Uterus (tissue), 4 donors: Measurements from ENCODE around the gene ALOX5. TPM values are rescaled to one million over a fixed set of nuclear protein-coding genes. Genes with fewer than 3 reads are reported as not detected.

Experiments
- DNase-seq, 2 donors: peaks; one replicate each; pipeline ENCODE4 v3.0.0-alpha.2; 2019 to 2020
- H3K27ac ChIP-seq, 2 donors: fragments of 200-600 bp; sonication (generic); 1 replicate in 1 of 2; 2 replicates in 1 of 2; pipeline ENCODE4 v1.5.1; 2016 to 2018
- H3K27me3 ChIP-seq, 2 donors: fragments of 200-600 bp; sonication (generic); one replicate each; pipeline ENCODE4 v1.5.1; 2018 to 2019; ENCODE audit warnings: control low read depth in 1 of 2
- H3K36me3 ChIP-seq, 2 donors: fragments of 200-600 bp; sonication (generic); one replicate each; pipeline ENCODE4 v1.5.1; 2019; ENCODE audit warnings: control low read depth in 1 of 2
- H3K4me1 ChIP-seq, 2 donors: fragments of 200-600 bp; sonication (generic); one replicate each; pipeline ENCODE4 v1.5.1; 2018 to 2019; ENCODE audit warnings: control low read depth in 1 of 2
- H3K4me3 ChIP-seq, 2 donors: fragments of 200-600 bp; sonication (generic); 1 replicate in 1 of 2; 2 replicates in 1 of 2; pipeline ENCODE4 v1.5.1; 2018 to 2019; ENCODE audit warnings: mild to moderate bottlenecking in 1 of 2
- H3K9me3 ChIP-seq, 2 donors: fragments of 200-600 bp; sonication (generic); one replicate each; pipeline ENCODE4 v1.5.1; 2019; ENCODE audit warnings: control low read depth in 1 of 2
- CTCF ChIP-seq, 4 experiments: fragments of 200-600 bp in 2 of 4; fragments of 450-650 bp in 2 of 4; sonication (generic) in 2 of 4; IDR thresholded peaks; one replicate each; pipeline ENCODE4 v1.5.1; 2016 to 2019; ENCODE audit warnings: antibody characterized with exemption in 4 of 4, mild to moderate bottlenecking in 2 of 4, moderate library complexity in 1 of 4
- POLR2A ChIP-seq, 2 donors: fragments of 450-650 bp; IDR thresholded peaks; one replicate each; pipeline ENCODE4 v1.6.1; 2016; ENCODE audit warnings: antibody characterized with exemption in 2 of 2, mild to moderate bottlenecking in 1 of 2, moderate library complexity in 1 of 2
- intact Hi-C: fragments of 100-400 bp; cut with DNase I; formaldehyde crosslinking; loops from one replicate; pipeline ENCODE4 v1.15.1; 2023; ENCODE audit warnings: low total_unique reads
- total RNA-seq, 4 donors: library from RNA; depleted of rRNA in 3 of 4; stranded (reverse); fragments of >200 nt in 3 of 4; gene quantifications; one replicate each; pipeline versions ENCODE4 v1.1.0 to v1.2.4, GENCODE V29; 2014 to 2023
- donor health status: DM: yes; HTN: yes; CAD: no.

ALOX5 gene
- total RNA-seq, 4 donors from 2014 or later: 3.5 to 32.5 (median 10.6) TPM

- Histone ChIP-seq H3K27me3 (no peaks in the 10 kb centered on the region), H3K36me3 (no peaks in the 10 kb centered on the region), H3K4me3 (no peak overlapping the region), H3K27ac (no peak overlapping the region), H3K9me3 (no peaks in the 10 kb centered on the region), H3K4me1 (no peaks in the 10 kb centered on the region)
- TF ChIP-seq CTCF (IDR thresholded peaks at IDR 0.05): no peak
- TF ChIP-seq POLR2A (IDR thresholded peaks at IDR 0.05): no peak
- intact Hi-C loops: no loop called here
- DNase-seq: no peak
Measured at GRCh38 chr10:45450866-45451265, 76.8 kb downstream of the ALOX5 start.

- H3K36me3 ChIP-seq: no peaks in the 10 kb centered on the region
- no peak overlapping the region for H3K27ac ChIP-seq
- no peak overlapping the region for H3K4me3 ChIP-seq
- intact Hi-C loops: no loop called here
- no peaks in the 10 kb centered on the region for H3K27me3 ChIP-seq
- DNase-seq: no peak
- no peaks in the 10 kb centered on the region for H3K9me3 ChIP-seq
- H3K4me1 ChIP-seq: no peaks in the 10 kb centered on the region
- TF ChIP-seq POLR2A (IDR thresholded peaks at IDR 0.05) (no peak), CTCF (IDR thresholded peaks at IDR 0.05) (no peak)
Measured at GRCh38 chr10:45451407-45451806, 77.4 kb downstream of the ALOX5 start.

GRCh38 chr10:45452268-45452667 is 78.3 kb downstream of the ALOX5 start:
- H3K27me3 ChIP-seq: no peaks in the 10 kb centered on the region
- TF ChIP-seq POLR2A (IDR thresholded peaks at IDR 0.05) (no peak), CTCF (IDR thresholded peaks at IDR 0.05) (no peak)
- no peaks in the 10 kb centered on the region for H3K4me1 ChIP-seq
- no peaks in the 10 kb centered on the region for H3K9me3 ChIP-seq
- no peak overlapping the region for H3K27ac ChIP-seq
- no peaks in the 10 kb centered on the region for H3K36me3 ChIP-seq
- H3K4me3 ChIP-seq: no peak overlapping the region
- DNase-seq: no peak
- intact Hi-C loops: no loop called here

GRCh38 chr10:45452743-45453452 is 78.9 kb downstream of the ALOX5 start:
- DNase-seq: no peak

More at GRCh38 chr10:45452743-45453452, 78.9 kb downstream of the ALOX5 start:
- Histone ChIP-seq H3K4me1 (no peaks in the 10 kb centered on the region), H3K9me3 (no peaks in the 10 kb centered on the region), H3K27ac (no peak overlapping the region), H3K4me3 (no peak overlapping the region), H3K27me3 (no peaks in the 10 kb centered on the region), H3K36me3 (no peaks in the 10 kb centered on the region)
- TF ChIP-seq POLR2A (IDR thresholded peaks at IDR 0.05) (no peak), CTCF (IDR thresholded peaks at IDR 0.05) (no peak)
- intact Hi-C loops: no loop called here
